Measurements from ENCODE around the gene CCDC30. TPM values are rescaled to one million over a fixed set of nuclear protein-coding genes. Genes with fewer than 3 reads are reported as not detected.

The CCDC30 gene
- total and polyA plus RNA-seq, 9 of the 15 experiments (the other 6 are each of a cell fraction or from before 2014, with no cell fraction given): 0.05 to 0.91 (median 0.24) TPM

- TF ChIP-seq NBN (IDR thresholded peaks at IDR 0.05; ENCODE audit: low read depth): 0 out of 2 replicates have a peak, but pooled peaks have one; percentile 17
- peak; percentile 88 for TF ChIP-seq ZBTB1 (CRISPR knock-in tag; IDR thresholded peaks at IDR 0.05; ENCODE audit: borderline replicate concordance, low read depth)
- peak; percentile 52; the same call in 1 of the 2 replicates for TF ChIP-seq TOE1 (IDR thresholded peaks at IDR 0.05; ENCODE audit: borderline replicate concordance)
- no peak for TF ChIP-seq TOE1 (CRISPR knock-in tag; IDR thresholded peaks at IDR 0.05; ENCODE audit: borderline replicate concordance, low read depth)
- TF ChIP-seq ZNF318 (IDR thresholded peaks at IDR 0.05; ENCODE audit: borderline replicate concordance in 1 of 2, low read depth in 1 of 2): 0 out of 4 replicates have a peak, but pooled peaks of 1 of the 2 experiments have one; percentile 30
- peak; percentile 78 for TF ChIP-seq MXI1 (IDR thresholded peaks at IDR 0.05; ENCODE audit: low read depth, low read length)
- TF ChIP-seq ZNF77 (CRISPR knock-in tag; IDR thresholded peaks at IDR 0.05): no peak
- TF ChIP-seq POU5F1 (IDR thresholded peaks at IDR 0.05; ENCODE audit: borderline replicate concordance, low read depth, low read length, partially characterized antibody): no peak
- TF ChIP-seq KDM4B (IDR thresholded peaks at IDR 0.05; ENCODE audit: borderline replicate concordance in 2 of 2, low read depth in 1 of 2): peak in 1 of 2 experiments; percentile 61; a peak in 1 of 4 replicates
- peak; percentile 65 for TF ChIP-seq TCF15 (CRISPR knock-in tag; IDR thresholded peaks at IDR 0.05)
- no peak for TF ChIP-seq ZNF507 (tag; conservative IDR thresholded peaks at IDR 0.05)
- peak; percentile 87 for TF ChIP-seq NR3C1 (CRISPR knock-in tag; IDR thresholded peaks at IDR 0.05)
- TF ChIP-seq RFX1 (IDR thresholded peaks at IDR 0.05): peak; percentile 25; the same call in 1 of the 2 replicates
- no peak for TF ChIP-seq NFE2 (IDR thresholded peaks at IDR 0.05; ENCODE audit: low read depth)
- TF ChIP-seq FOXJ3 (CRISPR knock-in tag; IDR thresholded peaks at IDR 0.05): no peak
- peak in 1 of 2 experiments; percentile 78; a peak in 1 of 4 replicates for TF ChIP-seq UBTF (IDR thresholded peaks at IDR 0.05; ENCODE audit: borderline replicate concordance in 1 of 2, low read depth in 2 of 2, low read length in 2 of 2)
These were observed 218.8 kb downstream of the CCDC30 start, which contains the start of gene YBX1 (continued) for GRCh38 chr1:42681741-42682483.
